Measurements from ENCODE around the gene PHLDA3. TPM values are rescaled to one million over a fixed set of nuclear protein-coding genes. Genes with fewer than 3 reads are reported as not detected.

The PHLDA3 gene
- total and polyA plus RNA-seq, 2 donors (not counting 3 experiments of a cell fraction or from before 2014, with no cell fraction given) = 21.4 to 29.5 TPM

DNA sequence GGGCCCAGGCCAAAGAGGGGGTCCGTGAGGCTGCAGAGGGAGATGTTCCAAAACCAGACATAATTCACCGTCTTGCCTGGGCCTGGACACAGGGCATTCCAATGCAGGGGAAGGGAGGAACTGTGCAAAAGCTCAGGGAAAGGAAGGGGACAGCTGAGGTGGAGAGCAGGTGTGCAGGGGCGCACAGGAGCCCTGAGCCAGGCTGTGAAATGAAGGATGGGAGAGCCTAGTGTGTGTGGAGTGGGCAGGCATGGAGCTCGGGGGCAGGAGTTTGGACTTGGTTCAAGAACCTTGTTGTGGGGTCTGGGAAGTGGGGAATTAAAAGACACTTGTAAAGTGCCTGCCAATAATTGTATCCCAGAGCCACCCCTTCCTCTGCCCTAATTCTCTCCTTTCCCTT is 49.7 kb downstream of the PHLDA3 start:
- H3K9ac ChIP-seq (replicated peaks; ENCODE audit: extremely low read depth, insufficient read depth, low read length) = no peak overlapping the region
- no peaks in the 10 kb centered on the region for H3K4me1 ChIP-seq (ENCODE audit: control insufficient read depth, extremely low read depth, insufficient read depth, low read length)
- H2AFZ ChIP-seq (ENCODE audit: low read depth, low read length) = no peak overlapping the region
- TF ChIP-seq, protein P1, sequence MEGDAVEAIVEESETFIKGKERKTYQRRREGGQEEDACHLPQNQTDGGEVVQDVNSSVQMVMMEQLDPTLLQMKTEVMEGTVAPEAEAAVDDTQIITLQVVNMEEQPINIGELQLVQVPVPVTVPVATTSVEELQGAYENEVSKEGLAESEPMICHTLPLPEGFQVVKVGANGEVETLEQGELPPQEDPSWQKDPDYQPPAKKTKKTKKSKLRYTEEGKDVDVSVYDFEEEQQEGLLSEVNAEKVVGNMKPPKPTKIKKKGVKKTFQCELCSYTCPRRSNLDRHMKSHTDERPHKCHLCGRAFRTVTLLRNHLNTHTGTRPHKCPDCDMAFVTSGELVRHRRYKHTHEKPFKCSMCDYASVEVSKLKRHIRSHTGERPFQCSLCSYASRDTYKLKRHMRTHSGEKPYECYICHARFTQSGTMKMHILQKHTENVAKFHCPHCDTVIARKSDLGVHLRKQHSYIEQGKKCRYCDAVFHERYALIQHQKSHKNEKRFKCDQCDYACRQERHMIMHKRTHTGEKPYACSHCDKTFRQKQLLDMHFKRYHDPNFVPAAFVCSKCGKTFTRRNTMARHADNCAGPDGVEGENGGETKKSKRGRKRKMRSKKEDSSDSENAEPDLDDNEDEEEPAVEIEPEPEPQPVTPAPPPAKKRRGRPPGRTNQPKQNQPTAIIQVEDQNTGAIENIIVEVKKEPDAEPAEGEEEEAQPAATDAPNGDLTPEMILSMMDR (IDR thresholded peaks at IDR 0.05; ENCODE audit: extremely low read depth in 1 of 2, insufficient read depth in 1 of 2, low read depth in 1 of 2, low read length in 2 of 2) = no peak
- TF ChIP-seq MYC (IDR thresholded peaks at IDR 0.05; ENCODE audit: low read depth, low read length) (no peak), GATA2 (IDR thresholded peaks at IDR 0.05; ENCODE audit: insufficient read depth, insufficient read length, low read depth, low read length) (no peak), FOS (IDR thresholded peaks at IDR 0.05; ENCODE audit: borderline replicate concordance, insufficient read depth, low read length) (no peak), EZH2 (IDR thresholded peaks at IDR 0.05; ENCODE audit: borderline replicate concordance, low read depth, low read length, severe bottlenecking) (no peak), POLR2AphosphoS5 (IDR thresholded peaks at IDR 0.05; ENCODE audit: insufficient read depth, low read depth, low read length) (no peak), POLR2A (IDR thresholded peaks at IDR 0.05; ENCODE audit: low read depth, low read length) (no peak), JUN (IDR thresholded peaks at IDR 0.05; ENCODE audit: borderline replicate concordance, insufficient read depth, insufficient read length, low read depth) (no peak)
- TF ChIP-seq, protein P2, sequence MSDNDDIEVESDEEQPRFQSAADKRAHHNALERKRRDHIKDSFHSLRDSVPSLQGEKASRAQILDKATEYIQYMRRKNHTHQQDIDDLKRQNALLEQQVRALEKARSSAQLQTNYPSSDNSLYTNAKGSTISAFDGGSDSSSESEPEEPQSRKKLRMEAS (IDR thresholded peaks at IDR 0.05; ENCODE audit: insufficient read depth, insufficient read length) = no peak
- POLR2A ChIA-PET = no interaction called here
- peaks cover 7 to 18% of the 10 kb centered on the region in 2 experiments for H3K27me3 ChIP-seq (ENCODE audit: control insufficient read depth in 2 of 2, insufficient read depth in 2 of 2, low read length in 2 of 2)
- H3K9me3 ChIP-seq (replicated peaks; ENCODE audit: control insufficient read depth, insufficient read depth, low read length) = no peaks in the 10 kb centered on the region
- no peaks in the 10 kb centered on the region for H3K9me1 ChIP-seq (replicated peaks; ENCODE audit: control insufficient read depth, extremely low read depth, insufficient read depth, low read length)
- no peak for DNase-seq (ENCODE audit: low read depth, low spot score)
- intact Hi-C loops (cut with micrococcal nuclease) = no loop called here
- no peaks in the 10 kb centered on the region for H3K79me2 ChIP-seq (ENCODE audit: control insufficient read depth, insufficient read depth, low read length)
- BruUV-seq (replicated peaks) = no TSS peak
- no peaks in the 10 kb centered on the region for H3K36me3 ChIP-seq (ENCODE audit: control insufficient read depth in 2 of 2, extremely low read depth in 1 of 2, insufficient read depth in 2 of 2, low read length in 2 of 2)
- dilution Hi-C loops (cut with MboI; ENCODE audit: extremely low pct_ligation_motif_present, low sequenced_read_pairs) = no loop called here
- no peak overlapping the region for H3K4me3 ChIP-seq (replicated peaks in 1 of 3; ENCODE audit: insufficient read depth in 1 of 3, low read depth in 1 of 3, low read length in 3 of 3)
- no peak overlapping the region for H3K4me2 ChIP-seq (ENCODE audit: insufficient read depth, low read length)
- no peak for FAIRE-seq
- CTCF ChIA-PET = interaction anchor here (2.9 kb wide), 1 partner anchor 10 kb away, joined by 14 read pairs; no protein-coding TSS in a partner anchor
- H3K27ac ChIP-seq (ENCODE audit: insufficient read depth, low read depth, low read length) = no peak overlapping the region
- no peaks in the 10 kb centered on the region for H4K20me1 ChIP-seq (replicated peaks; ENCODE audit: control insufficient read depth, extremely low read depth, insufficient read depth, low read length)
